H9 (cell line): ENCODE measurements around the gene DCN. TPM values are rescaled to one million over a fixed set of nuclear protein-coding genes. Genes with fewer than 3 reads are reported as not detected.

Experiments
- DNase-seq: peaks from one replicate; pipeline ENCODE4 v3.0.0-alpha.2; 2017
- H2AFZ ChIP-seq: one replicate; pipeline ENCODE4 v1.6.1; 2013; ENCODE audit warnings: mild to moderate bottlenecking, low read length, control low read depth, moderate library complexity
- H2AK5ac ChIP-seq: 2 replicates; pipeline ENCODE4 v1.6.1; 2013; ENCODE audit warnings: low read length, control low read depth, mixed read lengths; ENCODE audit not compliant: insufficient read length
- H2BK120ac ChIP-seq: one replicate; pipeline ENCODE4 v1.6.1; 2013; ENCODE audit warnings: low read depth, mild to moderate bottlenecking, low read length, control low read depth, inconsistent platforms; ENCODE audit not compliant: poor library complexity, severe bottlenecking
- H2BK12ac ChIP-seq: 2 replicates; pipeline ENCODE4 v1.6.1; 2013; ENCODE audit warnings: low read length, control low read depth, mixed read lengths, low read depth; ENCODE audit not compliant: insufficient read length
- H2BK15ac ChIP-seq: 2 replicates; pipeline ENCODE4 v1.6.1; 2013; ENCODE audit warnings: low read depth, low read length, control low read depth
- H2BK20ac ChIP-seq: one replicate; pipeline ENCODE4 v1.6.1; 2013; ENCODE audit warnings: low read depth, mild to moderate bottlenecking, low read length, control low read depth, inconsistent platforms; ENCODE audit not compliant: poor library complexity, severe bottlenecking
- H2BK5ac ChIP-seq: 2 replicates; pipeline ENCODE4 v1.6.1; 2013; ENCODE audit warnings: low read length, control low read depth, mixed read lengths; ENCODE audit not compliant: insufficient read length
- H3K14ac ChIP-seq: 2 replicates; pipeline ENCODE4 v1.6.1; 2013; ENCODE audit warnings: low read length, control low read depth; ENCODE audit not compliant: insufficient read depth
- H3K18ac ChIP-seq: 2 replicates; pipeline ENCODE4 v1.6.1; 2013; ENCODE audit warnings: low read depth, mild to moderate bottlenecking, mixed read lengths, low read length, control low read depth; ENCODE audit not compliant: insufficient read length
- H3K23ac ChIP-seq: 2 replicates; pipeline ENCODE4 v1.6.1; 2013; ENCODE audit warnings: low read length, control low read depth, mixed read lengths, low read depth; ENCODE audit not compliant: insufficient read length
- H3K23me2 ChIP-seq: 2 replicates; pipeline ENCODE4 v1.6.1; 2013; ENCODE audit warnings: low read depth, mild to moderate bottlenecking, mixed read lengths, low read length, control low read depth; ENCODE audit not compliant: insufficient read length, poor library complexity, severe bottlenecking
- H3K27ac ChIP-seq: 2 replicates; pipeline ENCODE4 v1.5.1; 2013; ENCODE audit warnings: low read length, control low read depth, mixed read lengths, low read depth; ENCODE audit not compliant: insufficient read length
- H3K27me3 ChIP-seq: 2 replicates; pipeline ENCODE4 v1.6.1; 2013; ENCODE audit warnings: low read length, control low read depth, inconsistent platforms; ENCODE audit not compliant: insufficient read depth
- H3K4ac ChIP-seq: 2 replicates; pipeline ENCODE4 v1.6.1; 2013; ENCODE audit warnings: low read depth, mild to moderate bottlenecking, control low read depth, inconsistent platforms, low read length, moderate library complexity
- H3K4me1 ChIP-seq: 2 replicates; pipeline ENCODE4 v1.6.1; 2013; ENCODE audit warnings: low read length, control low read depth, inconsistent platforms; ENCODE audit not compliant: insufficient read depth
- H3K4me2 ChIP-seq: 2 replicates; pipeline ENCODE4 v1.6.1; 2013; ENCODE audit warnings: low read length, control low read depth, mixed read lengths; ENCODE audit not compliant: insufficient read length, insufficient read depth
- H3K56ac ChIP-seq: 2 replicates; pipeline ENCODE4 v1.6.1; 2013; ENCODE audit warnings: low read depth, mild to moderate bottlenecking, mixed read lengths, low read length, control low read depth; ENCODE audit not compliant: insufficient read length
- H3K79me1 ChIP-seq: 2 replicates; pipeline ENCODE4 v1.6.1; 2013; ENCODE audit warnings: low read depth, mild to moderate bottlenecking, moderate library complexity, low read length, control low read depth, inconsistent platforms; ENCODE audit not compliant: insufficient read depth, poor library complexity, severe bottlenecking
- H3K79me2 ChIP-seq: 2 replicates; pipeline ENCODE4 v1.6.1; 2013; ENCODE audit warnings: low read length, control low read depth, inconsistent platforms; ENCODE audit not compliant: insufficient read depth
- H3K9ac ChIP-seq: 2 replicates; pipeline ENCODE4 v1.6.1; 2013; ENCODE audit warnings: low read length, control low read depth, mixed read lengths; ENCODE audit not compliant: insufficient read length; ENCODE audit errors: extremely low read depth
- H3K9me3 ChIP-seq: one replicate; pipeline ENCODE4 v1.6.1; 2013; ENCODE audit warnings: low read depth, low read length, inconsistent platforms; ENCODE audit not compliant: control insufficient read depth
- H3T11ph ChIP-seq: one replicate; pipeline ENCODE4 v1.6.1; 2013; ENCODE audit warnings: mild to moderate bottlenecking, low read length, control low read depth, inconsistent platforms
- H4K20me1 ChIP-seq: one replicate; pipeline ENCODE4 v1.6.1; 2013; ENCODE audit not compliant: control insufficient read depth, insufficient read length, insufficient read depth
- H4K5ac ChIP-seq: 2 replicates; pipeline ENCODE4 v1.6.1; 2013; ENCODE audit warnings: low read depth, mild to moderate bottlenecking, mixed read lengths, low read length, control low read depth; ENCODE audit not compliant: insufficient read length
- H4K8ac ChIP-seq: replicated peaks from 2 replicates; pipeline ENCODE4 v1.6.1; 2013; ENCODE audit warnings: low read length, control low read depth, mixed read lengths, low read depth; ENCODE audit not compliant: insufficient read length
- H4K91ac ChIP-seq: 2 replicates; pipeline ENCODE4 v1.6.1; 2013; ENCODE audit warnings: low read depth, mild to moderate bottlenecking, moderate library complexity, mixed read lengths, low read length, control low read depth; ENCODE audit not compliant: insufficient read length
- H3K27ac Mint-ChIP-seq, 3 experiments: 2 replicates in 2 of 3; 3 replicates in 1 of 3; pipeline ENCODE4 v1.8.0; 2020 to 2021; ENCODE audit warnings: mixed read lengths in 3 of 3, mild to moderate bottlenecking in 1 of 3, moderate library complexity in 1 of 3
- H3K27me3 Mint-ChIP-seq: 2 replicates; pipeline ENCODE4 v1.8.0; 2021; ENCODE audit warnings: low read depth, mild to moderate bottlenecking, moderate library complexity, mixed read lengths
- H3K36me3 Mint-ChIP-seq, 3 experiments: 2 replicates in 2 of 3; 3 replicates in 1 of 3; pipeline ENCODE4 v1.8.0; 2020 to 2021; ENCODE audit warnings: low read depth in 3 of 3, mixed read lengths in 3 of 3; ENCODE audit not compliant: insufficient read depth in 1 of 3
- H3K4me1 Mint-ChIP-seq, 2 experiments: 2 replicates each; pipeline ENCODE4 v1.8.0; 2020; ENCODE audit warnings: mixed read lengths in 2 of 2
- H3K4me3 Mint-ChIP-seq, 2 experiments: 2 replicates in 1 of 2; 3 replicates in 1 of 2; pipeline ENCODE4 v1.8.0; 2020 to 2021; ENCODE audit warnings: mild to moderate bottlenecking in 2 of 2, mixed read lengths in 2 of 2, moderate library complexity in 1 of 2
- H3K9me3 Mint-ChIP-seq, 2 experiments: 2 replicates in 1 of 2; 3 replicates in 1 of 2; pipeline ENCODE4 v1.8.0; 2020; ENCODE audit warnings: mild to moderate bottlenecking in 2 of 2, mixed read lengths in 2 of 2, moderate library complexity in 1 of 2
- CTCF ChIP-seq: fragments of 200-600 bp; sonication (generic); conservative IDR thresholded peaks from 3 replicates; pipeline ENCODE4 v1.8.0; 2021; ENCODE audit warnings: antibody characterized with exemption, mild to moderate bottlenecking
- total RNA-seq: library from RNA; stranded (reverse); gene quantifications from 2 replicates; pipeline ENCODE4 v1.2.1, GENCODE V29; 2021

The DCN gene
- total RNA-seq, 1 experiment from 2014 or later: not detected

GRCh38 chr12:91098461-91098860 is 84.2 kb downstream of the DCN start:
- Histone ChIP-seq H2AK5ac (no peak overlapping the region), H2BK15ac (no peak overlapping the region), H2BK5ac (no peak overlapping the region), H3K4ac (no peak overlapping the region), H3K79me2 (no peaks in the 10 kb centered on the region), H3K23me2 (no peaks in the 10 kb centered on the region), H4K91ac (no peak overlapping the region), H4K5ac (no peak overlapping the region), H3K4me1 (no peaks in the 10 kb centered on the region), H2AFZ (no peak overlapping the region), H3K79me1 (no peaks in the 10 kb centered on the region), H4K20me1 (no peaks in the 10 kb centered on the region), H4K8ac (no peak overlapping the region), H3K27me3 (no peaks in the 10 kb centered on the region), H3K23ac (no peak overlapping the region), H2BK12ac (no peak overlapping the region), H3K14ac (no peak overlapping the region), H3K9me3 (no peaks in the 10 kb centered on the region), H3K18ac (no peak overlapping the region), H3T11ph (no peak overlapping the region), H3K27ac (no peak overlapping the region), H3K9ac (no peak overlapping the region), H3K56ac (no peak overlapping the region), H2BK20ac (no peak overlapping the region), H2BK120ac (no peak overlapping the region), H3K4me2 (no peak overlapping the region)
- Mint-ChIP-seq H3K36me3 (no peaks in the 10 kb centered on the region; a peak in 1 of 7 replicates), H3K4me3 (no peak overlapping the region), H3K27ac (no peak overlapping the region), H3K9me3 (no peaks in the 10 kb centered on the region), H3K4me1 (peaks cover 0 to 4% of the 10 kb centered on the region in 2 experiments; a peak in 1 of 4 replicates), H3K27me3 (no peaks in the 10 kb centered on the region)
- no peak for TF ChIP-seq CTCF
- DNase-seq: no peak
